HuH-7 (cell line): ENCODE results near the gene CRB2.
"Not testable (repeated sequence)": the region's sequence is repeated elsewhere in the genome, so short reads cannot be mapped to it uniquely, and the experiment has no call there.

Experiments
- DNase-seq: peaks from one replicate; pipeline ENCODE4 v3.0.0; 2011; ENCODE audit warnings: low spot score

CRB2 gene

GRCh38 chr9:123382653-123383511 is 26.9 kb downstream of the CRB2 start:
- DNase-seq: no peak

GRCh38 chr9:123383512-123384170 is 27.6 kb downstream of the CRB2 start:
- no peak for DNase-seq

GRCh38 chr9:123387686-123388085 is 31.7 kb downstream of the CRB2 start:
- no peak for DNase-seq

- DNase-seq: no peak
Observed at GRCh38 chr9:123389070-123389469, 33.1 kb downstream of the CRB2 start.

GRCh38 chr9:123389698-123390097 is 33.7 kb downstream of the CRB2 start:
- no peak for DNase-seq

GRCh38 chr9:123390337-123391135 is 34.5 kb downstream of the CRB2 start:
- DNase-seq: no peak

- no peak for DNase-seq
Observed at GRCh38 chr9:123391233-123391632, 35.2 kb downstream of the CRB2 start.

GRCh38 chr9:123391946-123392345 is 35.9 kb downstream of the CRB2 start:
- no peak for DNase-seq

GRCh38 chr9:123392802-123393201 is 36.8 kb downstream of the CRB2 start:
- DNase-seq: no peak

- no peak for DNase-seq
Observed at GRCh38 chr9:123394291-123395235, 38.6 kb downstream of the CRB2 start.

GRCh38 chr9:123395276-123395688 is 39.3 kb downstream of the CRB2 start:
- DNase-seq: no peak

GRCh38 chr9:123395689-123396511 is 39.9 kb downstream of the CRB2 start:
- DNase-seq: no peak

- DNase-seq: no peak
Observed at GRCh38 chr9:123397975-123398374, 42.0 kb downstream of the CRB2 start.

- not testable (repeated sequence) for DNase-seq
Observed at GRCh38 chr9:123398938-123399337, 42.9 kb downstream of the CRB2 start.

GRCh38 chr9:123399803-123400378 is 43.9 kb downstream of the CRB2 start:
- DNase-seq: peak; percentile 85

GRCh38 chr9:123400926-123401503 is 45.0 kb downstream of the CRB2 start:
- no peak for DNase-seq

GRCh38 chr9:123401879-123402513 is 46.0 kb downstream of the CRB2 start:
- DNase-seq: peak; percentile 88

GRCh38 chr9:123402981-123403509 is 47.0 kb downstream of the CRB2 start:
- DNase-seq: no peak

- DNase-seq: no peak
Observed at GRCh38 chr9:123406016-123406415, 50.0 kb downstream of the CRB2 start.
